ENCODE data around the gene CCDC6.

The CCDC6 gene

DNA sequence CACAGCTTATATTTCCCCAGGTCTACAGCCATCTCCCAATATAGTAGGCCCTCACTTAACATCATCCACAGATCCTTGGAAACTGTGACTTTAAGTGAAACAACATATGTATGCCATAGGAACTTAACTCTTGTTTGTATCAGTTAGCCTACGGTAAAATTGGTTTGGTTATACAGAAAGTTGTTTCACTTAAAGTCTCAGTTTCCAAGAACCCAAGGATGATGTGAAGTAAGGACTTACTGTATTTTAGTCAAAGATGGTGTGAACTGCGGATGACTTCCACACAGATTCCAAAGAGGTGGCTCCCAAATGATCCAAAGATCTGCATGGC is 96.7 kb downstream of the CCDC6 start:
- TF ChIP-seq, protein P1, sequence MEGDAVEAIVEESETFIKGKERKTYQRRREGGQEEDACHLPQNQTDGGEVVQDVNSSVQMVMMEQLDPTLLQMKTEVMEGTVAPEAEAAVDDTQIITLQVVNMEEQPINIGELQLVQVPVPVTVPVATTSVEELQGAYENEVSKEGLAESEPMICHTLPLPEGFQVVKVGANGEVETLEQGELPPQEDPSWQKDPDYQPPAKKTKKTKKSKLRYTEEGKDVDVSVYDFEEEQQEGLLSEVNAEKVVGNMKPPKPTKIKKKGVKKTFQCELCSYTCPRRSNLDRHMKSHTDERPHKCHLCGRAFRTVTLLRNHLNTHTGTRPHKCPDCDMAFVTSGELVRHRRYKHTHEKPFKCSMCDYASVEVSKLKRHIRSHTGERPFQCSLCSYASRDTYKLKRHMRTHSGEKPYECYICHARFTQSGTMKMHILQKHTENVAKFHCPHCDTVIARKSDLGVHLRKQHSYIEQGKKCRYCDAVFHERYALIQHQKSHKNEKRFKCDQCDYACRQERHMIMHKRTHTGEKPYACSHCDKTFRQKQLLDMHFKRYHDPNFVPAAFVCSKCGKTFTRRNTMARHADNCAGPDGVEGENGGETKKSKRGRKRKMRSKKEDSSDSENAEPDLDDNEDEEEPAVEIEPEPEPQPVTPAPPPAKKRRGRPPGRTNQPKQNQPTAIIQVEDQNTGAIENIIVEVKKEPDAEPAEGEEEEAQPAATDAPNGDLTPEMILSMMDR (IDR thresholded peaks at IDR 0.05; ENCODE audit: insufficient read depth, low read depth, low read length, missing control alignments), result no peak
- H3K4me3 ChIP-seq (ENCODE audit: low read depth, low read length), result no peak overlapping the region
- DNase-seq (ENCODE audit: low read depth), result no peak

DNA sequence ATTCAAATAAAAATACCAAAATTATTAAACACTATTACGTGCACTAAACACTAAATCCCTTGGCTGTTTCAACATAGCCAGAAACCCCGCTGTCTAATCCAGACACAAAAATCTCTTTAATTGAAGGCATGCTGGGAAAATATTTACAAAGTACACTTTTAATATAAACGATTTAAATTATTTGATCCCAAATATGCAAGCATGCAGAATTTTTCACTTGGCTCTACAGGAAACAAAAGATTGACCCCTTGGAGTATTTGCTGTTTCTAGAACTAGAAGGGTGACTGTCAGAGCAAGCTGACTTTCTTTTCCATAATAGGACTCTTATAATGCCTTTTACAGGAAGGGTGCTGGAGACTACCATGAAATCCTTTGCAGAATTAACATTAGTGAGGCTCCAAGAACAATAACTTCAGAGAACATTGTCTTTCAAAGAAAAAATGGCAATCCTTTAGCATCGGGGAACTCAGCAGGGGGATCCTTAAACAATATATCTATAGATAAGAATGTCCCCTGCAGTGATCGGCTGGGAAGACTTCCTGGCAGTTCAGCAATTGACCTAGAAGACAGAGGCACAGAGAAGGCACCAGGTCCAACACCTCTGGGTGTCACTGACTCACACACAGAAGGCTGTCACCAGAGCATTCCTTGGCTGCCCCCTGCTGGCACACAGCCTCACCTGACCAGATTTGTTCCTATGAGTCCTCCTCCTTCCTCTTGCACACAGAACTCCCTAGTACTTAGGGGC is 97.3 kb downstream of the CCDC6 start:
- TF ChIP-seq, protein P1 (IDR thresholded peaks at IDR 0.05; ENCODE audit: insufficient read depth, low read depth, low read length, missing control alignments), result peak; percentile 84
- no peak overlapping the region for H3K4me3 ChIP-seq (ENCODE audit: low read depth, low read length)

DNA sequence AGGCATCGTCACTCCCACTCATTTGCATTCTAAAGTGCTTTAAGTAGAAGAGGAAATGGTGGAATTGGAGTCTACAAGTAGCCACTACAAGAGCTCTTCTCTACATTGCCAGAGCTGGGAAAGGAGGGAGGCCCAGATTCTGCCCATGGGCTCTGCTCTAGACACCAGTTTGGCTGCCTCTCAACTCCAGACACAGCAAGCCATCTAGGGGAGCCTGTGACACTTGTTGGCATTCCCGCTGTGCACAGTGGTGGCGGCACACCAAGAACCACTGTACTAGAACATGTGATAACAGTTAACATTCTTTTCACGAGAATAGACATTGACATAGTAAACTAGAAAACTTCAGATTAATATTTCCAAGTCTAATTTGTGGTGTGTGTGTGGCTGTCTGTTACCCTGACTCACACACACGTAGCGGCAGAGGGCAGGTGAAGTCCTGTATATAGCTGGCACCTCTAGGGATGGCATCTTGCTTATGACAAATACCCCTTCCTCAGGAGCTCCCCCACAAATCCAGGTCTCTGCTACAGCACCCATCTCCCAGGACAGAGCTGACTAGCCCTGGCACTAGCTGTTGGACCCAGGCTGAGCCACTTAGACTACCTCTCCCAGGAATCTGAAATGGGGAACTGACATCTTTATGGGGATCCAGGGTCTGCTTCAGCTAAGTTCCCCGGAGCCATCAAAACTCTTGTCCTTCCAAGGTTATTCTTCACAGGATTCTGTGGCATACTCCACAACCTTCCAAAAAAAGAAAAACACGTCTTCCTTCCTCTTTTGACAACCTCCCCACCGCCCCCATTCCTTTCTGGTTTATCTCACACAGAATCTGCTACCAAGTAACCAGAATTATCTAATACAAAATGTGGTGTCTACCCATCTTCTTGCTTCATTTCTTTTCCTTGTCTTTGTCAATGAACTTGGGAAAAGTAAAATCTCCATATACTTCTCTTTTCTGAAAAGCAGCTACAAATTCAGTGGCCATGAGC is 98.4 kb downstream of the CCDC6 start:
- DNase-seq (ENCODE audit: low read depth), result no peak
- TF ChIP-seq, protein P1 (IDR thresholded peaks at IDR 0.05; ENCODE audit: insufficient read depth, low read depth, low read length, missing control alignments), result no peak
- H3K4me3 ChIP-seq (ENCODE audit: low read depth, low read length), result no peak overlapping the region

More for the DNA sequence above, 97.3 kb downstream of the CCDC6 start:
- DNase-seq (ENCODE audit: low read depth), result peak; percentile 82

- TF ChIP-seq, protein P1 (IDR thresholded peaks at IDR 0.05; ENCODE audit: insufficient read depth, low read depth, low read length, missing control alignments), result peak; percentile 39
- no peak overlapping the region for H3K4me3 ChIP-seq (ENCODE audit: low read depth, low read length)
- peak; percentile 12 for DNase-seq (ENCODE audit: low read depth)
Measured at GRCh38 chr10:59805014-59805413, 101.3 kb downstream of the CCDC6 start.

GRCh38 chr10:59804220-59804619 is 102.1 kb downstream of the CCDC6 start:
- TF ChIP-seq, protein P1 (IDR thresholded peaks at IDR 0.05; ENCODE audit: insufficient read depth, low read depth, low read length, missing control alignments), result no peak
- DNase-seq (ENCODE audit: low read depth), result no peak

GRCh38 chr10:59803714-59804113 is 102.6 kb downstream of the CCDC6 start:
- no peak for DNase-seq (ENCODE audit: low read depth)

More at GRCh38 chr10:59804220-59804619, 102.1 kb downstream of the CCDC6 start:
- H3K4me3 ChIP-seq (ENCODE audit: low read depth, low read length), result no peak overlapping the region

More at GRCh38 chr10:59803714-59804113, 102.6 kb downstream of the CCDC6 start:
- H3K4me3 ChIP-seq (ENCODE audit: low read depth, low read length), result no peak overlapping the region
- TF ChIP-seq, protein P1 (IDR thresholded peaks at IDR 0.05; ENCODE audit: insufficient read depth, low read depth, low read length, missing control alignments), result no peak
